Activated CD8-positive, alpha-beta memory T cell treated with anti-CD3 and anti-CD28 coated beads for 36 hours (primary cell): ENCODE measurements around the gene RIT2. TPM values are rescaled to one million over a fixed set of nuclear protein-coding genes. Genes with fewer than 3 reads are reported as not detected.

ENCODE experiments used
- CTCF ChIA-PET: fragments of 350-600 bp; sonication (Branson Sonifier 250); formaldehyde crosslinking; loops from one replicate; lab custom pipeline; 2021; ENCODE audit warnings: antibody characterized with exemption; lab: Charles Lee
- POLR2A ChIA-PET: fragments of 350-600 bp; sonication (Branson Sonifier 250); formaldehyde crosslinking; loops from one replicate; lab custom pipeline; 2021; ENCODE audit warnings: antibody characterized with exemption; lab: Charles Lee
- total RNA-seq, 2 experiments: library from RNA; stranded (reverse); gene quantifications; one replicate each; pipeline ENCODE4 v1.2.3, GENCODE V29; 2021

Gene RIT2
- total RNA-seq, result not detected

- ChIA-PET CTCF (no interaction called here), POLR2A (no interaction called here)
Measured at GRCh38 chr18:43115076-43115921, at the start of gene RIT2. RIT2 (minus strand) TSS chr18:43115685.

GRCh38 chr18:43161528-43161927 is 46.0 kb upstream of the RIT2 start:
- POLR2A ChIA-PET, result no interaction called here

GRCh38 chr18:43160509-43160908 is 45.0 kb upstream of the RIT2 start:
- POLR2A ChIA-PET, result no interaction called here
- CTCF ChIA-PET, result no interaction called here

More at GRCh38 chr18:43161528-43161927, 46.0 kb upstream of the RIT2 start:
- CTCF ChIA-PET, result no interaction called here

GRCh38 chr18:43159926-43160325 is 44.4 kb upstream of the RIT2 start:
- ChIA-PET CTCF (no interaction called here), POLR2A (no interaction called here)

- CTCF ChIA-PET, result no interaction called here
- POLR2A ChIA-PET, result no interaction called here
Measured at GRCh38 chr18:43159086-43159770, 43.7 kb upstream of the RIT2 start.

- ChIA-PET POLR2A (no interaction called here), CTCF (no interaction called here)
Measured at GRCh38 chr18:43158381-43158780, 42.9 kb upstream of the RIT2 start.

GRCh38 chr18:43155842-43156241 is 40.4 kb upstream of the RIT2 start:
- CTCF ChIA-PET, result no interaction called here

GRCh38 chr18:43148231-43148630 is 32.7 kb upstream of the RIT2 start:
- ChIA-PET CTCF (no interaction called here), POLR2A (no interaction called here)

More at GRCh38 chr18:43155842-43156241, 40.4 kb upstream of the RIT2 start:
- POLR2A ChIA-PET, result no interaction called here

- ChIA-PET CTCF (no interaction called here), POLR2A (no interaction called here)
Measured at GRCh38 chr18:43141208-43141607, 25.7 kb upstream of the RIT2 start.

- ChIA-PET POLR2A (no interaction called here), CTCF (no interaction called here)
Measured at GRCh38 chr18:43139288-43139946, 23.9 kb upstream of the RIT2 start.

GRCh38 chr18:43134876-43135275 is 19.4 kb upstream of the RIT2 start:
- ChIA-PET CTCF (no interaction called here), POLR2A (no interaction called here)

GRCh38 chr18:43130716-43131260 is 15.3 kb upstream of the RIT2 start:
- ChIA-PET CTCF (no interaction called here), POLR2A (no interaction called here)

GRCh38 chr18:43129946-43130524 is 14.6 kb upstream of the RIT2 start:
- CTCF ChIA-PET, result no interaction called here
- POLR2A ChIA-PET, result no interaction called here

- CTCF ChIA-PET, result no interaction called here
- POLR2A ChIA-PET, result no interaction called here
Measured at GRCh38 chr18:43125471-43125870, 10.0 kb upstream of the RIT2 start.

GRCh38 chr18:43122955-43123354 is 7.5 kb upstream of the RIT2 start:
- CTCF ChIA-PET, result no interaction called here
- POLR2A ChIA-PET, result no interaction called here

GRCh38 chr18:43116699-43117294 is 1.3 kb upstream of the RIT2 start:
- CTCF ChIA-PET, result no interaction called here
- POLR2A ChIA-PET, result no interaction called here

GRCh38 chr18:43113220-43113895 is 2.1 kb downstream of the RIT2 start:
- ChIA-PET CTCF (no interaction called here), POLR2A (no interaction called here)

GRCh38 chr18:43108882-43109281 is 6.6 kb downstream of the RIT2 start:
- CTCF ChIA-PET, result no interaction called here
- POLR2A ChIA-PET, result no interaction called here

GRCh38 chr18:43108469-43108868 is 7.0 kb downstream of the RIT2 start:
- ChIA-PET POLR2A (no interaction called here), CTCF (no interaction called here)
